Endodermal cell (in vitro differentiated cells): ENCODE measurements around the gene S100A10. TPM values are rescaled to one million over a fixed set of nuclear protein-coding genes. Genes with fewer than 3 reads are reported as not detected.

Experiments
- DNase-seq: peaks from one replicate; pipeline ENCODE4 v3.0.0-alpha.2; 2017
- H3K27ac ChIP-seq: 2 replicates; pipeline ENCODE4 v1.5.1; 2013; ENCODE audit warnings: mild to moderate bottlenecking, low read depth, low read length, moderate library complexity
- H3K27me3 ChIP-seq: 2 replicates; pipeline ENCODE4 v1.6.1; 2013; ENCODE audit warnings: mild to moderate bottlenecking, low read length, moderate library complexity; ENCODE audit not compliant: insufficient read depth, control insufficient read depth, poor library complexity, severe bottlenecking
- H3K36me3 ChIP-seq: 2 replicates; pipeline ENCODE4 v1.7.0; 2013; ENCODE audit warnings: mild to moderate bottlenecking, low read length, moderate library complexity; ENCODE audit not compliant: control insufficient read depth, insufficient read depth
- H3K4me1 ChIP-seq: one replicate; pipeline ENCODE4 v1.7.0; 2013; ENCODE audit warnings: low read length; ENCODE audit not compliant: control insufficient read depth, insufficient read depth
- H3K4me3 ChIP-seq: 2 replicates; pipeline ENCODE4 v1.5.1; 2013; ENCODE audit warnings: mild to moderate bottlenecking, low read length, moderate library complexity
- H3K9ac ChIP-seq: 2 replicates; pipeline ENCODE4 v1.6.1; 2013; ENCODE audit warnings: mild to moderate bottlenecking, low read length, moderate library complexity; ENCODE audit not compliant: poor library complexity, severe bottlenecking; ENCODE audit errors: extremely low read depth
- H3K9me3 ChIP-seq: 2 replicates; pipeline ENCODE4 v1.6.1; 2013; ENCODE audit warnings: mild to moderate bottlenecking, low read length, moderate library complexity; ENCODE audit not compliant: control insufficient read depth
- H3K27ac Mint-ChIP-seq: 2 replicates; pipeline ENCODE4 v1.8.0; 2020; ENCODE audit warnings: mixed read lengths
- H3K27me3 Mint-ChIP-seq: 2 replicates; pipeline ENCODE4 v1.8.0; 2021; ENCODE audit warnings: mild to moderate bottlenecking, mixed read lengths; ENCODE audit not compliant: insufficient read depth
- H3K36me3 Mint-ChIP-seq: 2 replicates; pipeline ENCODE4 v1.8.0; 2020; ENCODE audit warnings: low read depth, mixed read lengths
- H3K4me1 Mint-ChIP-seq: 2 replicates; pipeline ENCODE4 v1.8.0; 2020; ENCODE audit warnings: mixed read lengths
- H3K4me3 Mint-ChIP-seq: 2 replicates; pipeline ENCODE4 v1.8.0; 2020; ENCODE audit warnings: mild to moderate bottlenecking, moderate library complexity, mixed read lengths
- H3K9me3 Mint-ChIP-seq: 2 replicates; pipeline ENCODE4 v1.8.0; 2020; ENCODE audit warnings: mild to moderate bottlenecking, mixed read lengths
- CTCF ChIP-seq: fragments of 200-600 bp; sonication (generic); conservative IDR thresholded peaks from 2 replicates; pipeline ENCODE4 v1.5.0; 2021; ENCODE audit warnings: antibody characterized with exemption, mild to moderate bottlenecking
- WGBS, 2 experiments: methylation state at CpG; one replicate each; pipeline versions ENCODE4 v1.1.5 to v1.1.7; 2013; ENCODE audit warnings: missing lambda C conversion rate in 2 of 2, mixed read lengths in 1 of 2; ENCODE audit not compliant: insufficient coverage in 1 of 2, insufficient read length in 1 of 2; 5-methylcytosine and 5-hydroxymethylcytosine counted together
- total RNA-seq, 2 donors: library from RNA; stranded (reverse); fragmentation: NEBNext Ultra II Directional in 1 of 2; extraction: Animal tissue kit (Norgen Biotek cat#: 25700) in 1 of 2; gene quantifications; 2 replicates in 1 of 2; 3 replicates in 1 of 2; pipeline ENCODE4 v1.2.1, GENCODE V29; 2021

S100A10 gene
- total RNA-seq, 2 donors from 2014 or later = 352 to 880 TPM

GRCh38 chr1:152021569-152021968 is 27.9 kb upstream of the S100A10 start:
- no peaks in the 10 kb centered on the region for H3K9me3 ChIP-seq
- no peaks in the 10 kb centered on the region for H3K4me1 ChIP-seq
- no peak overlapping the region for H3K9ac ChIP-seq
- no peaks in the 10 kb centered on the region for H3K27me3 ChIP-seq
- no peak overlapping the region for H3K4me3 Mint-ChIP-seq
- H3K36me3 Mint-ChIP-seq = no peaks in the 10 kb centered on the region
- no peaks in the 10 kb centered on the region for H3K9me3 Mint-ChIP-seq
- no peak overlapping the region for H3K27ac Mint-ChIP-seq
- 82 to 91% methylated on average over 7 of the region's 7 CpGs for WGBS, 2 experiments
- peaks cover 7% of the 10 kb centered on the region for H3K4me1 Mint-ChIP-seq
- DNase-seq = no peak
- no peak overlapping the region for H3K4me3 ChIP-seq
- no peak overlapping the region for H3K27ac ChIP-seq
- TF ChIP-seq CTCF = no peak
- H3K36me3 ChIP-seq = no peaks in the 10 kb centered on the region
- H3K27me3 Mint-ChIP-seq = peaks cover 6% of the 10 kb centered on the region

GRCh38 chr1:152020849-152021248 is 27.2 kb upstream of the S100A10 start:
- Mint-ChIP-seq H3K27ac (no peak overlapping the region), H3K36me3 (no peaks in the 10 kb centered on the region), H3K4me3 (no peak overlapping the region), H3K9me3 (no peaks in the 10 kb centered on the region), H3K27me3 (peaks cover 7% of the 10 kb centered on the region), H3K4me1 (peaks cover 7% of the 10 kb centered on the region)
- no peaks in the 10 kb centered on the region for H3K9me3 ChIP-seq
- TF ChIP-seq CTCF = no peak
- H3K9ac ChIP-seq = no peak overlapping the region
- DNase-seq = no peak
- no peak overlapping the region for H3K4me3 ChIP-seq
- WGBS, 2 experiments = 86 to 92% methylated on average over 2 to 3 of the region's 3 CpGs
- no peaks in the 10 kb centered on the region for H3K36me3 ChIP-seq
- H3K27me3 ChIP-seq = no peaks in the 10 kb centered on the region
- no peaks in the 10 kb centered on the region for H3K4me1 ChIP-seq
- no peak overlapping the region for H3K27ac ChIP-seq

- no peak overlapping the region for H3K27ac ChIP-seq
- Mint-ChIP-seq H3K4me3 (no peak overlapping the region), H3K9me3 (no peaks in the 10 kb centered on the region), H3K27ac (no peak overlapping the region), H3K4me1 (peaks cover 4% of the 10 kb centered on the region), H3K27me3 (peaks cover 8% of the 10 kb centered on the region), H3K36me3 (no peaks in the 10 kb centered on the region)
- H3K36me3 ChIP-seq = no peaks in the 10 kb centered on the region
- TF ChIP-seq CTCF = peak; percentile 84
- H3K4me3 ChIP-seq = no peak overlapping the region
- 49 to 60% methylated on average over 4 of the region's 4 CpGs for WGBS, 2 experiments
- no peak overlapping the region for H3K9ac ChIP-seq
- DNase-seq = peak; percentile 88
- no peaks in the 10 kb centered on the region for H3K9me3 ChIP-seq
- no peaks in the 10 kb centered on the region for H3K4me1 ChIP-seq
- H3K27me3 ChIP-seq = no peaks in the 10 kb centered on the region
Observed at GRCh38 chr1:152018537-152018936, 24.9 kb upstream of the S100A10 start.
